GM18498 (cell line): ENCODE data around the gene GLRA1.
"Not testable (repeated sequence)": the region's sequence is repeated elsewhere in the genome, so short reads cannot be mapped to it uniquely, and the experiment has no call there.

Experiments used
- ATAC-seq: cut with Tn5 transposase; IDR thresholded peaks from one replicate; pipeline ENCODE4 v1.9.1; 2021; ENCODE audit warnings: mild to moderate bottlenecking, moderate library complexity; ENCODE audit not compliant: unreplicated experiment

GLRA1 gene

GRCh38 chr5:151822141-151822540 is 102.5 kb downstream of the GLRA1 start:
- no peak for ATAC-seq

DNA sequence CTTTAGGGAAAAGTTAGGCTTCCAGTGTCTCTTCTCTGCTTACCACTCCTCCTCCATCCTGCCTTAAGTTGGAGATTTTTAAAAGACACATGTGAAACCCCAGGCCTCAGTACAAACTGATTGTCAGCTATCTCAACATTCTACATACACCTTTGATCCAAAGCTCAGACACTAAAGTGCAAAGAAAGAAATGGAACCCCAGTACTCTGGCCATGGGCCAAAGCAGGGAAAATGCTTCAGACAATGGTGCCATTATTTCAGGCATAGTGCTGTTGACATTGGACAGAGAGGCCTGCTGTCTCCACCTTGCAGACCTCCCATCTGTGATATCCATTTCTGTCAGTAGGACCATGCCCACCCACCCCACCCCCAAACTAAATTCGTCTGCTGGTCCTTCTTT is 103.7 kb downstream of the GLRA1 start:
- ATAC-seq = no peak

GRCh38 chr5:151820271-151820670 is 104.4 kb downstream of the GLRA1 start:
- ATAC-seq = no peak

GRCh38 chr5:151819830-151820229 is 104.8 kb downstream of the GLRA1 start:
- ATAC-seq = no peak

DNA sequence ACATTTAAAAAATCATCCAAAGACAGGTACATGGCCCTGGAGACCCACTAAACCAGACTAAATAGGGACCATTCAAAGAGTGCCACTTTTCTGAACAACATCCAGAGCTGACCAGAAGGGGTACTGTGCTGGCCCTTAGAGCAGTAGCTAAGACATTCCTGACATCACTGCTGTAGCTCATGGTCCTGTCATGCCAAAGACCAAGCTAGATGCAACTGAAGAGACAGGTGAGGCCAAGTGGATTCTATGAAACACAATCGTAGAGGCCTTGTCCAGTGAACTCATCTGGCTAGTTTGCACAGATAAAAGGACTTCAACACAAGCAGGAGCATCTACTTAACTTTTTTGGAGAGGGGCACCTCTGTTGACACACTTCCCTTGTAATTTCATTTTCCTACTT is 109.6 kb downstream of the GLRA1 start:
- ATAC-seq = no peak

DNA sequence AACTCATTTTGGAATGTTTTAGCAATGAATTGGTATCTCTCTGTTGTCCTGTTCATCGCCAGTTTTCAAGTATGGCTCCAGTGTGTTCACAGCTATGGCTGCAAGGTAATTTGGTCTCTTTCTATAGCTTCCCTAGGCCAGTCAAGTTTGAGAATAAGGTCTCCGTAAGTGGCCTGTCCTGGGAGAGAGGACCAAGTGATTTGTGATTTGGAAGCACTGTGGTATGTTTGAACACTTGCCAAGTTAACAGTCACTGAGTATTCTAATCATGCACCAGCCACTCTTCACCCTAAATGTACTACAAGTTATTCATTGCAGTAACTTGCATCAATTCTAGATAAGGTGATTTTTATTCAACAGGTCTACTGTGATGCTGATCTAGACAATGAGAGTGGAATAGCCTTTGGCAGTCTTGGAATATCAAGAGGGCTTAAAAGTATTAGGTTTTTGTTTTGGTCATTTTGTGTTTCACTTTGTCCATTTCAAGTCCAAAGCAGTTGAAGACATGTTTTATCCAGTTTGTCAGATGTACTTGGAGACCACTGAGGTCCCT is 111.8 kb downstream of the GLRA1 start:
- ATAC-seq = no peak

DNA sequence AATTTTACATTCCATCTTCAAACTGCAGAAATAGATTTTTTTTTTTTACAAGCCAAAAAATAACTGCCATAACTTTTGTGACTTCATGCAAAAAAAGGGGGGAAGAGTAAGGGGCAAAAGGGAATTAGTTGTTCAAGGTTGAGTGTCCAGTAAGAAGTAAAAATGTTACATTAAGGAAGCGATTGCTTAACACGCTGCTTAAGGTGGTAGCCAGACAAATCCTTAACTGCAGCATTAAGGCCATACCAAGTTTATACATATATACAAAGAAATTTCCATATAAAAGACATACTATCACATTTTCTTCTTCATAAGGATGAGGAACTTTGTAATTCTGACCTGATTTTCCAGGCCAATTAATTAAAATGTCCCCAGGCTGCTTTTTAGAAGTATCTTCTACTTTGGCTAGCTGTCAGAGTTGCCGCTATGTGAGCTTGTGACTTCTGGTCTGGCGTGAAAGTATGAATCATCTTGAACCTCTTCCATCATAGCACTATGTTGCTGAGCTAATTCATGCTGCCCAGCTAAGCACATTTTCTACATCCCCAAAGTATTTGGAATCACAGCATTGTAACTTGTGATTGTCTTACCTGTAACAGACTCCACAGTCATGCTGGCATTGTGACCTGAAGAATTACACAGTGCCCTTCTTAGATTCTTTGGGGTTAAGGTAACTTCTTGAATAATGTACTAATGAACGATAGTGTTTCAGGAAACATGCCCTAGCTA is 112.9 kb downstream of the GLRA1 start:
- no peak for ATAC-seq

- no peak for ATAC-seq
These were observed 113.8 kb downstream of the GLRA1 start for GRCh38 chr5:151810897-151811296.

DNA sequence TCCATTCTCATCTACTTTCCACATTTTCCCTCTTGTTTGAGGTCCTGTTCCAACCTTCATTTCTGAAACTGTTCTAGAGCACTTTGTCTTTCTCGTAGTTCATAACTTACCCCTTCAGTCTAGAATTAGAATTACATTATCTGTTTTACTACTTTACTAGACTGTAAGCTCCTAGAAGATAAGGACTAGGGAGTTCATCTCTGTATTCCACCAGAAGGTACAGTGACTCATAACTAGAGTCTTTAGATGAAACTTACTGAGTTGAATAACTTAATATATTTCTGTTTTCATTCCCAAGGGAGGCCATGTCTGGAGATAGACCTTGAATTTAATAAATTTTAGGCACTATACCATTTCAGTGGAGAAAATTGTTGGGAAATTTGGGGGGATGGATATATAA is 114.2 kb downstream of the GLRA1 start:
- ATAC-seq = no peak

- no peak for ATAC-seq
These were observed 116.0 kb downstream of the GLRA1 start for GRCh38 chr5:151808451-151809169.

GRCh38 chr5:151805414-151806223 is 119.0 kb downstream of the GLRA1 start:
- ATAC-seq = no peak

GRCh38 chr5:151800532-151800931 is 124.1 kb downstream of the GLRA1 start:
- ATAC-seq = no peak

DNA sequence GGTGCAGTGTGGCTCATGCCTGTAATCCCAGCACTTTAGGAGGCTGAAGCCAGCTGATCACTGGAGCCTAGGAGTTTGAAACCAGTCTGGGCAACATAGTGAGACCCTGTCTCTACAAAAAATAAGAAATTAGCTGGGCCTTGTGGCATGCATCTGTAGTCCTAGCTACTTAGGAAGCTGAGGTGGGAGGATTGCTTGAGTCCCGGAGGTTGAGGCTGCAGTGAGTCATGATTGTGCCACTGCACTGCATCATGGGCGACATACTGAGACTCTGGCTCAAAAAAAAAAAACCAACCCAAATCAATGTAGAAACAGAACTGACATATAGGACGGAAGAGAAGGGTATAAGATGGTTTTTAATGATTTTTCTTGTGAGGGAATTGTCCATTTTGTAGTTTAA is 125.2 kb downstream of the GLRA1 start:
- ATAC-seq = no peak

- no peak for ATAC-seq
These were observed 126.0 kb downstream of the GLRA1 start for GRCh38 chr5:151798674-151799073.

DNA sequence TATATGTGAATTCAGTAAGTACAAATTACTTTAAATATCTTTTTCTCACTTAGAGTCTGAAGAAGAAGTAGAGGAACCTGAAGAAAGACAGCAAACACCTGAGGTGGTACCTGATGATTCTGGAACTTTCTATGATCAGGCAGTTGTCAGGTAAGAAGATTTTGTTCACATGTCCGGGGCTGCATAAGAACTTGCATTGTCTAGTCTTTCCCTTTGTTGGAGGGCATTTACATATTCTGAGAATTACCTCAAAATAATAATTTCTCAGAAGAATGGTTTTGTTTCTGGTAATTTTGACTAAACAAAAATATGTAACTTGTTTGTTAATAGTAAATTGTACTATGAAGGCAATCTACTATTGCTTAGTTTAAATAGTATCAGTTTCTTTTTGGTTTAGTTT is 129.2 kb downstream of the GLRA1 start:
- no peak for ATAC-seq

DNA sequence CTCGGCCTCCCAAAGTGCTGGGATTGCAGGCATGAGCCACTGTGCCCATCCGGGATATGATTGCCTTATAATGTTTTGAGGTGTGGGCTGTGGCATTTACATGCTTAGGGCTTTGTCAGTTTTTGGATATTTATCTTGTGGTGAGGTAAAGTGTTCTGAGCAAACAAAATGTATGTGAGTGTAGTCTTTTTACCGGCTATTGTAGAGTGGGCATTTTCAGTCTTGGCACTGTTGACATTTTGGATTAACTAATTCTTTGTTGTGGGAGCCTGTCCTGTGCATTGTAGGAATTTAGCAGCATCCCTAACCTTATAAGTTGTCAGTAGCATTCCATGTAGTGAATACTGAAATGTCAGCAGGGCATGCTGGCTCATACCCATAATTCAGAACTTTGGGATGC is 131.3 kb downstream of the GLRA1 start:
- ATAC-seq = no peak

DNA sequence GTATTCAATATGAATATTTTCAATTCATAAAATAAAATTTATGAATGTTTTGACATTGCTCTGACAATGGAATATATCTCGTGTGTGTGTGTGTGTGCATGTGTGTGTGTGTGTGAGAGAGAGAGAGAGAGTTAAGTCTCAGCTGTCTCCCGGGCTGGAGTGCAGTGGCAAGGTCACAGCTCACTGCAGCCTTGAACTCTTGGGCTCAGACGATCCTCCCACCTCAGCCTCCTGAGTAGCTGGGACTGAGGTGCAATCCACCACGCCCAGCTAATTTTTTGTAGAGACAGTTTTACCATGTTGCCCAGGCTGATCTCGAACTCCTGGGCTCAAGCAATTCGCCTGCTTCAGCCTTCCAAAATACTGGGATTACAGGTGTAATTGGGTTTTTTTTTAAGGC is 136.8 kb downstream of the GLRA1 start:
- no peak for ATAC-seq

DNA sequence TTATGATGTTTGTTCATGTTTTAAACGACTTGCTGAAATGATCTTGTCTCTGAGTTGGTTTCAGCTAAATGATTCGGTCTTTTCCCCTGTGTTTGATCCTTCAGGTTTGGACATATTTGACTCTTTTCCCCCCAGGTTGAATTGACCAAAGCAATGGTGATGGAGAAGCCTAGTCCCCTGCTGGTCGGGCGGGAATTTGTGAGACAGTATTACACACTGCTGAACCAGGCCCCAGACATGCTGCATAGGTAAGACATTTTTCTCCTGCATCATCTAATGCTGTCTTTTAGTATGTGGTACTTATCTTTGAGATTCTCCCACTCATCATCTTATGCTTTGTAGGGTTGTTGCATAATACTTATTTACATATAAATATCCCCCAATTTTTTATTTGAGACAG is 138.2 kb downstream of the GLRA1 start:
- no peak for ATAC-seq

GRCh38 chr5:151784141-151784540 is 140.5 kb downstream of the GLRA1 start:
- no peak for ATAC-seq

DNA sequence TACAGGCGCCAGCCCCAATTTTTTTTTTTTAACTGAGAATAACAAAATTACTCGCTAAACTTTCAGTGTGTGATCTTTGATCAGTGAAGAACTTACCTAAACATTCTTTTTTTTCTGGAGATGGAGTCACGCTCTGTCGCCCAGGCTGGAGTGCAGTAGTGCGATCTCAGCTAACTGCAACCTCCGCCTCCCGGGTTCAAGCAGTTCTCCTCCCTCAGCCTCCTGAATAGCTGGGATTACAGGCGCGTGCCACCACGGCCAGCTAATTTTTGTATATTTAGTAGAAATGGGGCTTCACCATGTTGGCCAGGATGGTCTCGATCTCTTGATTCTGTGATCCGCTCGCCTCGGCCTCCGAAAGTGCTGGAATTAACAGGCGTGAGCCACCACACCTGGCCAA is 141.0 kb downstream of the GLRA1 start:
- ATAC-seq = not testable (repeated sequence)

DNA sequence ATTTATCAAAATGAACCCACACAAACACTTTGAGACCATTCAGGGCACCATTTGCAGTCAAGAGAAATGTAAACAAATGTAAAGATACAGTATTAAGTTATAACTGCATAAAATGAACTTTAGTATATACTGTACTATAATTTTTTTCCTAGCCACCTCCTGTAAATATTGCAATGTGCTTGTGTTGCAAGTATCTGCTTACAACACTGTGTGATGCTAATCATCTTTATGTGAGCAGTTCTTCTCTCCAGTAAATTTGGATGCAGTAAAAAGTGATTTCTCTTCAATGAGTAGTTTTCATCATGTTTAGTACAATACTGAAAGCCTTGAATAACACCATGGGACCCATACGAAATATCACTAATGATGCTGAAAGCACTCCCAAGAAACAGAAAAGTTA is 143.4 kb downstream of the GLRA1 start:
- no peak for ATAC-seq
